Neural cell (in vitro differentiated cells): ENCODE data around the gene CCNQ. TPM values are rescaled to one million over a fixed set of nuclear protein-coding genes. Genes with fewer than 3 reads are reported as not detected.
A peak's percentile ranks its signal among the peaks of the same experiment; 100 is the strongest.

Source experiments
- H2AFZ ChIP-seq: fragments of 200-600, 300-800 bp; sonication (generic), shearing (Covaris generic); 2 replicates; pipeline ENCODE4 v1.6.0; 2014; ENCODE audit warnings: low read depth, mild to moderate bottlenecking, antibody characterized with exemption, low read length, moderate library complexity
- H3F3A ChIP-seq: fragments of 200-600 bp; shearing (Covaris generic); 2 replicates; pipeline ENCODE4 v1.6.1; 2016; ENCODE audit warnings: mild to moderate bottlenecking, moderate library complexity, mixed read lengths, antibody characterized with exemption, low read length; ENCODE audit not compliant: insufficient read depth, poor library complexity, severe bottlenecking
- H3K27ac ChIP-seq: fragments of 200-600, 300-800 bp; sonication (generic), shearing (Covaris generic); 2 replicates; pipeline ENCODE4 v1.5.1; 2014; ENCODE audit warnings: mild to moderate bottlenecking, low read length, moderate library complexity
- H3K27me3 ChIP-seq: fragments of 300-800, 200-600 bp; sonication (generic), shearing (Covaris generic); 2 replicates; pipeline ENCODE4 v1.6.0; 2014; ENCODE audit warnings: mild to moderate bottlenecking, low read depth, low read length, moderate library complexity; ENCODE audit not compliant: insufficient read depth
- H3K36me3 ChIP-seq: fragments of 300-800, 200-600 bp; sonication (generic), shearing (Covaris generic); 2 replicates; pipeline ENCODE4 v1.5.1; 2014; ENCODE audit warnings: mild to moderate bottlenecking, antibody characterized with exemption, low read length, moderate library complexity; ENCODE audit not compliant: insufficient read depth
- H3K4me2 ChIP-seq: fragments of 300-800, 200-600 bp; sonication (generic), shearing (Covaris generic); 2 replicates; pipeline ENCODE4 v1.6.0; 2014; ENCODE audit warnings: mild to moderate bottlenecking, low read length
- H3K4me3 ChIP-seq: fragments of 300-800, 200-600 bp; sonication (generic), shearing (Covaris generic); 2 replicates; pipeline ENCODE4 v1.5.1; 2014; ENCODE audit warnings: mild to moderate bottlenecking, low read length, moderate library complexity
- H3K79me2 ChIP-seq: fragments of 200-600 bp; shearing (Covaris generic); replicated peaks from 2 replicates; pipeline ENCODE4 v1.6.0; 2014; ENCODE audit warnings: mild to moderate bottlenecking, low read length, moderate library complexity; ENCODE audit not compliant: insufficient read depth
- H3K9ac ChIP-seq: fragments of 300-800, 200-600 bp; sonication (generic), shearing (Covaris generic); 2 replicates; pipeline ENCODE4 v1.6.1; 2016; ENCODE audit warnings: mild to moderate bottlenecking, low read length, mixed read lengths
- H3K9me2 ChIP-seq: fragments of 200-600 bp; shearing (Covaris generic); 2 replicates; pipeline ENCODE4 v1.6.1; 2016; ENCODE audit warnings: mild to moderate bottlenecking, low read length, mixed read lengths; ENCODE audit not compliant: insufficient read depth
- H3K9me3 ChIP-seq: fragments of 200-600, 300-800 bp; sonication (generic), shearing (Covaris generic); 2 replicates; pipeline ENCODE4 v1.6.1; 2016; ENCODE audit warnings: mild to moderate bottlenecking, mixed run types, low read length, moderate library complexity, mixed read lengths
- H4K20me1 ChIP-seq: fragments of 200-600 bp; shearing (Covaris generic); 2 replicates; pipeline ENCODE4 v1.6.1; 2016; ENCODE audit warnings: mild to moderate bottlenecking, mixed run types; ENCODE audit not compliant: insufficient read depth
- EP300 ChIP-seq: fragments of 450-650 bp; conservative IDR thresholded peaks from 2 replicates; pipeline ENCODE4 v1.6.1; 2014; ENCODE audit warnings: antibody characterized with exemption, mild to moderate bottlenecking, moderate library complexity; ENCODE audit not compliant: poor library complexity, severe bottlenecking
- EZH2 ChIP-seq: fragments of 200-600, 300-800 bp; shearing (Covaris generic), sonication (generic); IDR thresholded peaks from 2 replicates; pipeline ENCODE4 v1.6.1; 2014; ENCODE audit warnings: antibody characterized with exemption, low read length, borderline replicate concordance, mild to moderate bottlenecking; ENCODE audit not compliant: insufficient read depth, poor library complexity, severe bottlenecking
- MXI1 ChIP-seq: fragments of 450-650 bp; conservative IDR thresholded peaks from 2 replicates; pipeline ENCODE4 v1.6.1; 2014; ENCODE audit warnings: antibody characterized with exemption, mild to moderate bottlenecking; ENCODE audit not compliant: poor library complexity, severe bottlenecking
- POLR2AphosphoS5 ChIP-seq: IDR thresholded peaks from 2 replicates; pipeline ENCODE4 v1.6.1; 2012
- RAD21 ChIP-seq: fragments of 450-650 bp; conservative IDR thresholded peaks from 2 replicates; pipeline ENCODE4 v1.6.1; 2014; ENCODE audit warnings: antibody characterized with exemption, mild to moderate bottlenecking, moderate library complexity
- SMC3 ChIP-seq: fragments of 450-650 bp; conservative IDR thresholded peaks from 2 replicates; pipeline ENCODE4 v1.6.1; 2014; ENCODE audit warnings: antibody characterized with exemption, mild to moderate bottlenecking, moderate library complexity; ENCODE audit not compliant: poor library complexity
- TAF1 ChIP-seq: IDR thresholded peaks from 2 replicates; pipeline ENCODE4 v1.6.1; 2012; ENCODE audit warnings: low read depth
- polyA plus RNA-seq: library from polyadenylated mRNA; depleted of rRNA; stranded (reverse); fragments of >200 nt; gene quantifications from 2 replicates; pipeline ENCODE4 v1.2.3, GENCODE V29; 2014
- TF ChIP-seq, protein P1 (sequence below): fragments of 450-650 bp; IDR thresholded peaks from 2 replicates; pipeline ENCODE4 v1.5.1; 2014; ENCODE audit warnings: antibody characterized with exemption, mild to moderate bottlenecking, moderate library complexity; ENCODE audit not compliant: poor library complexity, severe bottlenecking
- TF ChIP-seq, protein P2 (sequence below): IDR thresholded peaks from 2 replicates; pipeline ENCODE4 v1.6.1; 2012; ENCODE audit warnings: borderline replicate concordance

Gene CCNQ
- polyA plus RNA-seq, 1 donor from 2014 or later, result 61.2 TPM

DNA sequence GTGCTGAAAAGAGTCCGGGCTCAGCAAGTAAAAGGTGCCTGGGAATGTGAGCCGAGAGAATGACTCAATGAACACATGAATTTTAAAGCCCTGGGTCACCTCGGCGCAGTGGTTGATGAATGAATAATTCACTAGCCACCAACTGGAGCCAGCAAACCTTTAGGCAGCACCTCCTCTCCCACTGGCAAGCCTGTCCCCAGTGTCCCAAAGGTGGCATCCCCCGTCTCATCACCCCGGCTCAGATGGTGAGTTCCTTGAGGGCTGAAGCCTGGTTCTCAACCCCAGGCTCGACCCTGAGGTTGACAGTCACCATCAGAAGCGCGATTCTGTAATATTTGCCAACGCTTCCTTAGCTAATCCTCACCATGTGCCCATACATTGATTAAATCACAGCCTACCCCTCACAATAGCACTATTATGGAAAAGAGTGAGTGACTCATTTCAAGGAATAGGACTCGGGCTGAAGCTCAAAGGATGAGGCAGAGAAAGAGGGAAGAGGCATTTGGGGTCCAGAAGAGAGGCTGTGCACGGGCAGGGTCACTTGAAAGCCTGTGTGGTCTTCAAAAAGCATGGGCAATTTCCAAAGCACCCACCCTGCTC is 2.7 kb upstream of the CCNQ start:
- Histone ChIP-seq H3F3A (no peaks in the 10 kb centered on the region), H3K9me2 (no peaks in the 10 kb centered on the region), H3K27me3 (no peaks in the 10 kb centered on the region), H2AFZ (no peak overlapping the region), H3K4me2 (no peak overlapping the region), H3K9ac (no peak overlapping the region), H4K20me1 (no peaks in the 10 kb centered on the region), H3K79me2 (no peaks in the 10 kb centered on the region), H3K9me3 (no peaks in the 10 kb centered on the region), H3K27ac (no peak overlapping the region), H3K36me3 (no peaks in the 10 kb centered on the region), H3K4me3 (no peak overlapping the region)
- no peak for TF ChIP-seq TAF1
- no peak for TF ChIP-seq SMC3
- no peak for TF ChIP-seq RAD21
- no peak for TF ChIP-seq POLR2AphosphoS5
- TF ChIP-seq, protein P1, sequence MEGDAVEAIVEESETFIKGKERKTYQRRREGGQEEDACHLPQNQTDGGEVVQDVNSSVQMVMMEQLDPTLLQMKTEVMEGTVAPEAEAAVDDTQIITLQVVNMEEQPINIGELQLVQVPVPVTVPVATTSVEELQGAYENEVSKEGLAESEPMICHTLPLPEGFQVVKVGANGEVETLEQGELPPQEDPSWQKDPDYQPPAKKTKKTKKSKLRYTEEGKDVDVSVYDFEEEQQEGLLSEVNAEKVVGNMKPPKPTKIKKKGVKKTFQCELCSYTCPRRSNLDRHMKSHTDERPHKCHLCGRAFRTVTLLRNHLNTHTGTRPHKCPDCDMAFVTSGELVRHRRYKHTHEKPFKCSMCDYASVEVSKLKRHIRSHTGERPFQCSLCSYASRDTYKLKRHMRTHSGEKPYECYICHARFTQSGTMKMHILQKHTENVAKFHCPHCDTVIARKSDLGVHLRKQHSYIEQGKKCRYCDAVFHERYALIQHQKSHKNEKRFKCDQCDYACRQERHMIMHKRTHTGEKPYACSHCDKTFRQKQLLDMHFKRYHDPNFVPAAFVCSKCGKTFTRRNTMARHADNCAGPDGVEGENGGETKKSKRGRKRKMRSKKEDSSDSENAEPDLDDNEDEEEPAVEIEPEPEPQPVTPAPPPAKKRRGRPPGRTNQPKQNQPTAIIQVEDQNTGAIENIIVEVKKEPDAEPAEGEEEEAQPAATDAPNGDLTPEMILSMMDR, result no peak
- no peak for TF ChIP-seq EP300
- TF ChIP-seq, protein P2, sequence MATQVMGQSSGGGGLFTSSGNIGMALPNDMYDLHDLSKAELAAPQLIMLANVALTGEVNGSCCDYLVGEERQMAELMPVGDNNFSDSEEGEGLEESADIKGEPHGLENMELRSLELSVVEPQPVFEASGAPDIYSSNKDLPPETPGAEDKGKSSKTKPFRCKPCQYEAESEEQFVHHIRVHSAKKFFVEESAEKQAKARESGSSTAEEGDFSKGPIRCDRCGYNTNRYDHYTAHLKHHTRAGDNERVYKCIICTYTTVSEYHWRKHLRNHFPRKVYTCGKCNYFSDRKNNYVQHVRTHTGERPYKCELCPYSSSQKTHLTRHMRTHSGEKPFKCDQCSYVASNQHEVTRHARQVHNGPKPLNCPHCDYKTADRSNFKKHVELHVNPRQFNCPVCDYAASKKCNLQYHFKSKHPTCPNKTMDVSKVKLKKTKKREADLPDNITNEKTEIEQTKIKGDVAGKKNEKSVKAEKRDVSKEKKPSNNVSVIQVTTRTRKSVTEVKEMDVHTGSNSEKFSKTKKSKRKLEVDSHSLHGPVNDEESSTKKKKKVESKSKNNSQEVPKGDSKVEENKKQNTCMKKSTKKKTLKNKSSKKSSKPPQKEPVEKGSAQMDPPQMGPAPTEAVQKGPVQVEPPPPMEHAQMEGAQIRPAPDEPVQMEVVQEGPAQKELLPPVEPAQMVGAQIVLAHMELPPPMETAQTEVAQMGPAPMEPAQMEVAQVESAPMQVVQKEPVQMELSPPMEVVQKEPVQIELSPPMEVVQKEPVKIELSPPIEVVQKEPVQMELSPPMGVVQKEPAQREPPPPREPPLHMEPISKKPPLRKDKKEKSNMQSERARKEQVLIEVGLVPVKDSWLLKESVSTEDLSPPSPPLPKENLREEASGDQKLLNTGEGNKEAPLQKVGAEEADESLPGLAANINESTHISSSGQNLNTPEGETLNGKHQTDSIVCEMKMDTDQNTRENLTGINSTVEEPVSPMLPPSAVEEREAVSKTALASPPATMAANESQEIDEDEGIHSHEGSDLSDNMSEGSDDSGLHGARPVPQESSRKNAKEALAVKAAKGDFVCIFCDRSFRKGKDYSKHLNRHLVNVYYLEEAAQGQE, result no peak
- TF ChIP-seq EZH2, result no peak
- no peak for TF ChIP-seq MXI1

DNA sequence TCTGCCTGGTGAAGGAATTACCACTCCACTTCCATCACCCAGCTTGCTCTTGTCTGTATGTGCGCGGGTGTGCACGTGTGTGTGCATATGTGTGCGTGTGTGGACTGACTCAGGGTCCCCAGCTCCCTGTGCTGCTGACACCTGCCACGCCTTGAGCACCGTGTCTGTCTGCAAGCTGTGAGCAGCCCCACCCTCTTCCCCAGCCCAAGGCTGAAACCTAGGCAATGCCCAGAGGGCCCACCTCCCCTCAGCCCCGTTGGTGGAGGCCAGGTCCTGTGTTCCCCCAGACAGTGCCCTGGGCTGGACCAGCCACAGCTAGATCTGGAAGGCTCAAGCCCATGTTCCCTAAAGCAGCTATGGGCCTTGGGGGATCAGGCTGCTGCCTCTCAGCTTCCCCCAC is 2.0 kb upstream of the CCNQ start:
- no peaks in the 10 kb centered on the region for H3F3A ChIP-seq
- no peak overlapping the region for H2AFZ ChIP-seq
- no peak overlapping the region for H3K27ac ChIP-seq
- H3K9me3 ChIP-seq, result no peaks in the 10 kb centered on the region
- no peak overlapping the region for H3K9ac ChIP-seq
- no peak overlapping the region for H3K4me2 ChIP-seq
- no peaks in the 10 kb centered on the region for H3K79me2 ChIP-seq
- TF ChIP-seq TAF1, result no peak
- TF ChIP-seq EP300, result no peak
- TF ChIP-seq, protein P1, result no peak
- TF ChIP-seq RAD21, result no peak
- TF ChIP-seq, protein P2, result no peak
- no peak for TF ChIP-seq MXI1
- no peak for TF ChIP-seq POLR2AphosphoS5
- TF ChIP-seq EZH2, result no peak
- no peak for TF ChIP-seq SMC3
- H3K9me2 ChIP-seq, result no peaks in the 10 kb centered on the region
- no peaks in the 10 kb centered on the region for H3K27me3 ChIP-seq
- no peaks in the 10 kb centered on the region for H3K36me3 ChIP-seq
- no peaks in the 10 kb centered on the region for H4K20me1 ChIP-seq
- H3K4me3 ChIP-seq, result peak overlapping the region; percentile 78
